Measurements from ENCODE around the gene RGS6.

RGS6 gene

GRCh38 chr14:72610831-72611200 is 678.6 kb downstream of the RGS6 start:
- H3K36me3 ChIP-seq (ENCODE audit: control insufficient read depth, insufficient read depth, low read length), result no peaks in the 10 kb centered on the region
- H3K27me3 ChIP-seq (replicated peaks; ENCODE audit: control insufficient read depth, insufficient read depth, low read length), result no peaks in the 10 kb centered on the region
- no peak overlapping the region for H3K4me3 ChIP-seq (replicated peaks; ENCODE audit: low read depth, low read length)
- TF ChIP-seq CTCF (IDR thresholded peaks at IDR 0.05; ENCODE audit: insufficient read depth, low read length, poor library complexity, severe bottlenecking), result no peak
- DNase-seq (ENCODE audit: extremely low read depth, insufficient read length), result no peak

- TF ChIP-seq CTCF (IDR thresholded peaks at IDR 0.05; ENCODE audit: insufficient read depth, low read length, poor library complexity, severe bottlenecking), result no peak
Observed at GRCh38 chr14:72611506-72611905, 679.3 kb downstream of the RGS6 start.

GRCh38 chr14:72612041-72612440 is 679.8 kb downstream of the RGS6 start:
- no peak for TF ChIP-seq CTCF (IDR thresholded peaks at IDR 0.05; ENCODE audit: insufficient read depth, low read length, poor library complexity, severe bottlenecking)
- DNase-seq (ENCODE audit: extremely low read depth, insufficient read length), result no peak
- Histone ChIP-seq H3K27me3 (replicated peaks; ENCODE audit: control insufficient read depth, insufficient read depth, low read length) (no peaks in the 10 kb centered on the region), H3K4me3 (replicated peaks; ENCODE audit: low read depth, low read length) (no peak overlapping the region), H3K36me3 (ENCODE audit: control insufficient read depth, insufficient read depth, low read length) (no peaks in the 10 kb centered on the region)

More at GRCh38 chr14:72611506-72611905, 679.3 kb downstream of the RGS6 start:
- no peaks in the 10 kb centered on the region for H3K36me3 ChIP-seq (ENCODE audit: control insufficient read depth, insufficient read depth, low read length)
- no peaks in the 10 kb centered on the region for H3K27me3 ChIP-seq (replicated peaks; ENCODE audit: control insufficient read depth, insufficient read depth, low read length)
- no peak overlapping the region for H3K4me3 ChIP-seq (replicated peaks; ENCODE audit: low read depth, low read length)
- no peak for DNase-seq (ENCODE audit: extremely low read depth, insufficient read length)

GRCh38 chr14:72613231-72613974 is 681.2 kb downstream of the RGS6 start:
- no peak for TF ChIP-seq CTCF (IDR thresholded peaks at IDR 0.05; ENCODE audit: insufficient read depth, low read length, poor library complexity, severe bottlenecking)
- DNase-seq (ENCODE audit: extremely low read depth, insufficient read length), result no peak
- Histone ChIP-seq H3K36me3 (ENCODE audit: control insufficient read depth, insufficient read depth, low read length) (no peaks in the 10 kb centered on the region), H3K4me3 (replicated peaks; ENCODE audit: low read depth, low read length) (no peak overlapping the region), H3K27me3 (replicated peaks; ENCODE audit: control insufficient read depth, insufficient read depth, low read length) (no peaks in the 10 kb centered on the region)

- no peak for TF ChIP-seq CTCF (IDR thresholded peaks at IDR 0.05; ENCODE audit: insufficient read depth, low read length, poor library complexity, severe bottlenecking)
- Histone ChIP-seq H3K27me3 (replicated peaks; ENCODE audit: control insufficient read depth, insufficient read depth, low read length) (no peaks in the 10 kb centered on the region), H3K4me3 (replicated peaks; ENCODE audit: low read depth, low read length) (no peak overlapping the region), H3K36me3 (ENCODE audit: control insufficient read depth, insufficient read depth, low read length) (no peaks in the 10 kb centered on the region)
- DNase-seq (ENCODE audit: extremely low read depth, insufficient read length), result no peak
Observed at GRCh38 chr14:72613975-72614319, 681.7 kb downstream of the RGS6 start.

GRCh38 chr14:72614365-72614764 is 682.1 kb downstream of the RGS6 start:
- H3K27me3 ChIP-seq (replicated peaks; ENCODE audit: control insufficient read depth, insufficient read depth, low read length), result no peaks in the 10 kb centered on the region
- DNase-seq (ENCODE audit: extremely low read depth, insufficient read length), result no peak
- TF ChIP-seq CTCF (IDR thresholded peaks at IDR 0.05; ENCODE audit: insufficient read depth, low read length, poor library complexity, severe bottlenecking), result no peak
- no peak overlapping the region for H3K4me3 ChIP-seq (replicated peaks; ENCODE audit: low read depth, low read length)
- no peaks in the 10 kb centered on the region for H3K36me3 ChIP-seq (ENCODE audit: control insufficient read depth, insufficient read depth, low read length)
